Neural cell (in vitro differentiated cells): ENCODE measurements around the gene HPX. TPM values are rescaled to one million over a fixed set of nuclear protein-coding genes. Genes with fewer than 3 reads are reported as not detected.

Experiments used
- H2AFZ ChIP-seq: fragments of 200-600, 300-800 bp; sonication (generic), shearing (Covaris generic); 2 replicates; pipeline ENCODE4 v1.6.0; 2014; ENCODE audit warnings: low read depth, mild to moderate bottlenecking, antibody characterized with exemption, low read length, moderate library complexity
- H3F3A ChIP-seq: fragments of 200-600 bp; shearing (Covaris generic); 2 replicates; pipeline ENCODE4 v1.6.1; 2016; ENCODE audit warnings: mild to moderate bottlenecking, moderate library complexity, mixed read lengths, antibody characterized with exemption, low read length; ENCODE audit not compliant: insufficient read depth, poor library complexity, severe bottlenecking
- H3K27ac ChIP-seq: fragments of 200-600, 300-800 bp; sonication (generic), shearing (Covaris generic); 2 replicates; pipeline ENCODE4 v1.5.1; 2014; ENCODE audit warnings: mild to moderate bottlenecking, low read length, moderate library complexity
- H3K27me3 ChIP-seq: fragments of 300-800, 200-600 bp; sonication (generic), shearing (Covaris generic); 2 replicates; pipeline ENCODE4 v1.6.0; 2014; ENCODE audit warnings: mild to moderate bottlenecking, low read depth, low read length, moderate library complexity; ENCODE audit not compliant: insufficient read depth
- H3K36me3 ChIP-seq: fragments of 300-800, 200-600 bp; sonication (generic), shearing (Covaris generic); 2 replicates; pipeline ENCODE4 v1.5.1; 2014; ENCODE audit warnings: mild to moderate bottlenecking, antibody characterized with exemption, low read length, moderate library complexity; ENCODE audit not compliant: insufficient read depth
- H3K4me2 ChIP-seq: fragments of 300-800, 200-600 bp; sonication (generic), shearing (Covaris generic); 2 replicates; pipeline ENCODE4 v1.6.0; 2014; ENCODE audit warnings: mild to moderate bottlenecking, low read length
- H3K4me3 ChIP-seq: fragments of 300-800, 200-600 bp; sonication (generic), shearing (Covaris generic); 2 replicates; pipeline ENCODE4 v1.5.1; 2014; ENCODE audit warnings: mild to moderate bottlenecking, low read length, moderate library complexity
- H3K79me2 ChIP-seq: fragments of 200-600 bp; shearing (Covaris generic); replicated peaks from 2 replicates; pipeline ENCODE4 v1.6.0; 2014; ENCODE audit warnings: mild to moderate bottlenecking, low read length, moderate library complexity; ENCODE audit not compliant: insufficient read depth
- H3K9ac ChIP-seq: fragments of 300-800, 200-600 bp; sonication (generic), shearing (Covaris generic); 2 replicates; pipeline ENCODE4 v1.6.1; 2016; ENCODE audit warnings: mild to moderate bottlenecking, low read length, mixed read lengths
- H3K9me2 ChIP-seq: fragments of 200-600 bp; shearing (Covaris generic); 2 replicates; pipeline ENCODE4 v1.6.1; 2016; ENCODE audit warnings: mild to moderate bottlenecking, low read length, mixed read lengths; ENCODE audit not compliant: insufficient read depth
- H3K9me3 ChIP-seq: fragments of 200-600, 300-800 bp; sonication (generic), shearing (Covaris generic); 2 replicates; pipeline ENCODE4 v1.6.1; 2016; ENCODE audit warnings: mild to moderate bottlenecking, mixed run types, low read length, moderate library complexity, mixed read lengths
- H4K20me1 ChIP-seq: fragments of 200-600 bp; shearing (Covaris generic); 2 replicates; pipeline ENCODE4 v1.6.1; 2016; ENCODE audit warnings: mild to moderate bottlenecking, mixed run types; ENCODE audit not compliant: insufficient read depth
- EP300 ChIP-seq: fragments of 450-650 bp; conservative IDR thresholded peaks from 2 replicates; pipeline ENCODE4 v1.6.1; 2014; ENCODE audit warnings: antibody characterized with exemption, mild to moderate bottlenecking, moderate library complexity; ENCODE audit not compliant: poor library complexity, severe bottlenecking
- EZH2 ChIP-seq: fragments of 200-600, 300-800 bp; shearing (Covaris generic), sonication (generic); IDR thresholded peaks from 2 replicates; pipeline ENCODE4 v1.6.1; 2014; ENCODE audit warnings: antibody characterized with exemption, low read length, borderline replicate concordance, mild to moderate bottlenecking; ENCODE audit not compliant: insufficient read depth, poor library complexity, severe bottlenecking
- MXI1 ChIP-seq: fragments of 450-650 bp; conservative IDR thresholded peaks from 2 replicates; pipeline ENCODE4 v1.6.1; 2014; ENCODE audit warnings: antibody characterized with exemption, mild to moderate bottlenecking; ENCODE audit not compliant: poor library complexity, severe bottlenecking
- POLR2AphosphoS5 ChIP-seq: IDR thresholded peaks from 2 replicates; pipeline ENCODE4 v1.6.1; 2012
- RAD21 ChIP-seq: fragments of 450-650 bp; conservative IDR thresholded peaks from 2 replicates; pipeline ENCODE4 v1.6.1; 2014; ENCODE audit warnings: antibody characterized with exemption, mild to moderate bottlenecking, moderate library complexity
- REST ChIP-seq: IDR thresholded peaks from 2 replicates; pipeline ENCODE4 v1.6.1; 2012; ENCODE audit warnings: borderline replicate concordance
- SMC3 ChIP-seq: fragments of 450-650 bp; conservative IDR thresholded peaks from 2 replicates; pipeline ENCODE4 v1.6.1; 2014; ENCODE audit warnings: antibody characterized with exemption, mild to moderate bottlenecking, moderate library complexity; ENCODE audit not compliant: poor library complexity
- TAF1 ChIP-seq: IDR thresholded peaks from 2 replicates; pipeline ENCODE4 v1.6.1; 2012; ENCODE audit warnings: low read depth
- polyA plus RNA-seq: library from polyadenylated mRNA; depleted of rRNA; stranded (reverse); fragments of >200 nt; gene quantifications from 2 replicates; pipeline ENCODE4 v1.2.3, GENCODE V29; 2014
- TF ChIP-seq, protein P1 (sequence below): fragments of 450-650 bp; IDR thresholded peaks from 2 replicates; pipeline ENCODE4 v1.5.1; 2014; ENCODE audit warnings: antibody characterized with exemption, mild to moderate bottlenecking, moderate library complexity; ENCODE audit not compliant: poor library complexity, severe bottlenecking

Gene HPX
- polyA plus RNA-seq, 1 donor from 2014 or later, result 11.1 TPM

DNA sequence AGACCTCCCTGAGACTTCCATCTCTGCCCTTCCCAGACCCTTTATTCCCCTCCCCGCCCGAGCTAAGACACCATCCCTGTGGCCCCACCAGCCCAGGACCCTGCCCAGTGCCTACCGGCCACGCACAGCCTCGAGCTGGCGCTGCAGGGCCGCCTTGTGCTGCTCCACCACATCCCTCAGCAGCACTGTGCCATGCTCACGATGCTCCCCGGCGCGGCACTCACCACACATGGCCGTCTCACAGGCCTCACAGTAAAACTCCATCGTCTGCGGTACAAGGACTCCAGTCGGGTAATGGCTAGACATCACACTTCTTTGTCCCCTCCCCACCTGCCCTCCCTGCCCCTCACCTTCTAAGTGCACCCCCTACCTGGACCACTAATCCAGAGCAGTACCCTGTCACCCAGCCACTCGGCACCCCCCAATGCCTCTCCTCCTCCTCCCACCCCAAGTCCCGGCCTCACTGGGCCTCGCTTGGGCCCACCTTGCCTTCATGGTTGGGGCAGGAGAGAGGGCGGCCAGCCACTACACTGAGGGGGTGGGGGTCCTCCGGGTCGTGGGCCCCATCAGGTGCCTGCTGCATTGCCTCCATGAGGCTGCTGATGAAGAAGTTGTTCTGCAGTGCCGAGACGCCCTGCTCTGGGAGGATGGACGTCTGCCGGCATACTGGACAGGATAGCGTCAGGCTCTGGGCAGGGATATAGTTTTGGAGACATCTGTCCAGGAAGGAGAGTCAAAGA is 17.0 kb upstream of the HPX start:
- no peaks in the 10 kb centered on the region for H4K20me1 ChIP-seq
- TF ChIP-seq EZH2, result no peak
- TF ChIP-seq POLR2AphosphoS5, result no peak
- TF ChIP-seq RAD21, result no peak
- no peak for TF ChIP-seq SMC3
- TF ChIP-seq TAF1, result no peak
- TF ChIP-seq, protein P1, sequence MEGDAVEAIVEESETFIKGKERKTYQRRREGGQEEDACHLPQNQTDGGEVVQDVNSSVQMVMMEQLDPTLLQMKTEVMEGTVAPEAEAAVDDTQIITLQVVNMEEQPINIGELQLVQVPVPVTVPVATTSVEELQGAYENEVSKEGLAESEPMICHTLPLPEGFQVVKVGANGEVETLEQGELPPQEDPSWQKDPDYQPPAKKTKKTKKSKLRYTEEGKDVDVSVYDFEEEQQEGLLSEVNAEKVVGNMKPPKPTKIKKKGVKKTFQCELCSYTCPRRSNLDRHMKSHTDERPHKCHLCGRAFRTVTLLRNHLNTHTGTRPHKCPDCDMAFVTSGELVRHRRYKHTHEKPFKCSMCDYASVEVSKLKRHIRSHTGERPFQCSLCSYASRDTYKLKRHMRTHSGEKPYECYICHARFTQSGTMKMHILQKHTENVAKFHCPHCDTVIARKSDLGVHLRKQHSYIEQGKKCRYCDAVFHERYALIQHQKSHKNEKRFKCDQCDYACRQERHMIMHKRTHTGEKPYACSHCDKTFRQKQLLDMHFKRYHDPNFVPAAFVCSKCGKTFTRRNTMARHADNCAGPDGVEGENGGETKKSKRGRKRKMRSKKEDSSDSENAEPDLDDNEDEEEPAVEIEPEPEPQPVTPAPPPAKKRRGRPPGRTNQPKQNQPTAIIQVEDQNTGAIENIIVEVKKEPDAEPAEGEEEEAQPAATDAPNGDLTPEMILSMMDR, result no peak
- no peak for TF ChIP-seq EP300
- no peak for TF ChIP-seq REST
- no peak for TF ChIP-seq MXI1
- H3K9ac ChIP-seq, result no peak overlapping the region
- no peak overlapping the region for H3K27ac ChIP-seq
- no peaks in the 10 kb centered on the region for H3K79me2 ChIP-seq
- H3K4me3 ChIP-seq, result no peak overlapping the region
- H3K27me3 ChIP-seq, result no peaks in the 10 kb centered on the region
- no peak overlapping the region for H2AFZ ChIP-seq
- H3K9me2 ChIP-seq, result no peaks in the 10 kb centered on the region
- no peak overlapping the region for H3K4me2 ChIP-seq
- no peaks in the 10 kb centered on the region for H3F3A ChIP-seq
- no peaks in the 10 kb centered on the region for H3K9me3 ChIP-seq
- peaks cover 6% of the 10 kb centered on the region for H3K36me3 ChIP-seq

DNA sequence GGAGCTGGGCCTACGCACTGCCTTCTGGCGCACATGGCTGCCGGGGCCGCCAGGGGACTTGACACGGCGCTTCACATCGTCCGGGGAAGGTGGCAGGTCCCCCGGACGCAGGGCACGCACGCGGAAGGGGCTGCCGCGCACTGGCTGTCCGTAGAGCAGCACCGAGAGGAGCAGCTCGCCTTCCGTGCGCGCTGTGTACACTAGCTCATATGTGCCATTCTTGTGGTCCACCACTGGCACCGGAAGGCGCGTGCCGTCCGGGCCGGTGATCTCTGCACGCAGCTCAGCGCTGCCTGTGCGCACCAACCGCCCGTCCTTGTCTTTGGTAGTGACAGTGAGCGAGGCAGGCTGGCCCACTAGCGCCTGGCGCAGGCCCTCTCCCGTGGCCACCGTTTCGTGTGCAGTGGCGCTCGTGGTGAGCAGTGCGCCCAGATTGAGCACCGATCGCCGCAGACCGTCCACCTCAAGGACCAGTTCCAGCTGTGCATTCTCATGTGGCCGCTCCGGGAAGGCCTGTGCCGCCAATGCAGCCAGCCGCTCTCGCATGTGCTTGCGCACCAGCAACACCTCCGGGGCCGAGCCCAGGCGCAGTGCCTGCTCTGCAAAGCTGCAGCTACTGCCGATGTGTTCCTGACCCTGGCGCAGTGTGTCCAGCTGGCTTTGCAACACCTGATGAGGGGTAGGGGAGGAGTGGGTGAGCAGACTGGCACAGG is 15.7 kb upstream of the HPX start:
- H3K36me3 ChIP-seq, result peaks cover 6% of the 10 kb centered on the region
- no peaks in the 10 kb centered on the region for H3K9me2 ChIP-seq
- no peaks in the 10 kb centered on the region for H3K79me2 ChIP-seq
- no peak overlapping the region for H3K9ac ChIP-seq
- no peak overlapping the region for H3K4me2 ChIP-seq
- no peak overlapping the region for H2AFZ ChIP-seq
- H3K27me3 ChIP-seq, result no peaks in the 10 kb centered on the region
- no peaks in the 10 kb centered on the region for H3F3A ChIP-seq
- no peaks in the 10 kb centered on the region for H3K9me3 ChIP-seq
- no peak overlapping the region for H3K27ac ChIP-seq
- no peak for TF ChIP-seq RAD21
- TF ChIP-seq EP300, result no peak
- no peak for TF ChIP-seq MXI1
- no peak for TF ChIP-seq REST
- TF ChIP-seq, protein P1, result no peak
- TF ChIP-seq TAF1, result no peak
- TF ChIP-seq EZH2, result no peak
- no peak for TF ChIP-seq POLR2AphosphoS5
- no peak for TF ChIP-seq SMC3
- no peaks in the 10 kb centered on the region for H4K20me1 ChIP-seq
- H3K4me3 ChIP-seq, result no peak overlapping the region
